Erythroblast (primary cell): Measurements from ENCODE around the gene POU6F1.

ENCODE experiments used
- GATA1 ChIP-seq: IDR thresholded peaks from 2 replicates; pipeline ENCODE4 v1.6.1; 2011; ENCODE audit warnings: low read depth, mild to moderate bottlenecking, control low read depth, low read length, moderate library complexity
- POLR2A ChIP-seq: IDR thresholded peaks from 2 replicates; pipeline ENCODE4 v1.6.1; 2011; ENCODE audit warnings: mild to moderate bottlenecking, low read length

- TF ChIP-seq POLR2A, result no peak
- no peak for TF ChIP-seq GATA1
Observed at GRCh38 chr12:51163795-51164194, 54.1 kb downstream of the POU6F1 start.
